ENCODE data around the gene ZNF143. TPM values are rescaled to one million over a fixed set of nuclear protein-coding genes. Genes with fewer than 3 reads are reported as not detected.

The ZNF143 gene
- total and polyA plus RNA-seq, 2 of the 13 experiments (the other 11 are each of a cell fraction or from before 2014, with no cell fraction given), result 22.4 to 35.6 TPM

DNA sequence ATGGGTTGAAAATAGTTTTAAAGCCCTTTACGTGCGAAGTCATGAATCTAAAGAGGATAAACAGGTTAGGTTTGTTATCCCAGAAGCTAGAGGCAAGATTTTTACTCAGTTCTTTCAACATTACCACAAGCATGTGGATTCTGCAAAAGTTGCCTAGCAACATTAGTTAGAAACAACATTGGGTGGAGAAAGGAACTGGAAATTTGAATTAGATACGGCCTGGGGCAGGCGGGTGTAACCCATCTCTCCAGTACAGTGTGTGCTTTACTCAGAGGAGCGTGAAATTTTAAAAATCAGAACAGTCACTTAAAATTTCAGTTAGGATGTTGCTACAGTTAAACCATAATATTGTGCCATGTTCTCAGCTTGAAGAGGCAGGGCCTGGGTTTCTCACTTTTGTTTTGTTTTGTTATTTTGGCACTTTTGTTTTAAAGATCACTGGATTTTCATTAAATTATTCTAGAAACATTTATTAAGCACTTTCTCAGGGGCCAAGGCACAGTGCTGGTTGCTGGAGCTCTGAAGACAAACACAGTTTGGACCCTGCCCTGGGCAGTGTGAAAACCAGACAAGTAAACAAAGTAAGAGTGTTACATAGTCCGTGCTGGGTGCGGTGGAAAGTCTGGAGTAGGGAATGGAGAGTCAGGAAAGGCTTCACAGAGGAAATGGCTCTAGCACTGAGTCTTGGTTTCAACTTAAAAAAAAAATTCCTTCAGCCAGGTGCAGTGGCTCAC is 108.2 kb downstream of the ZNF143 start (continued):
- TF ChIP-seq NBN (conservative IDR thresholded peaks at IDR 0.05) (no peak), MTA1 (CRISPR knock-in tag; IDR thresholded peaks at IDR 0.05; ENCODE audit: borderline replicate concordance) (no peak), ZNF550 (CRISPR knock-in tag; IDR thresholded peaks at IDR 0.05; ENCODE audit: borderline replicate concordance) (no peak), ZNF569 (CRISPR knock-in tag; IDR thresholded peaks at IDR 0.05; ENCODE audit: borderline replicate concordance) (no peak), NFYC (CRISPR knock-in tag; IDR thresholded peaks at IDR 0.05) (no peak), ATF7-NPFF (CRISPR knock-in tag; IDR thresholded peaks at IDR 0.05; ENCODE audit: low read depth) (no peak), ZNF589 (CRISPR knock-in tag; conservative IDR thresholded peaks at IDR 0.05) (no peak), NRL (CRISPR knock-in tag; IDR thresholded peaks at IDR 0.05; ENCODE audit: borderline replicate concordance) (no peak), ISL2 (CRISPR knock-in tag; IDR thresholded peaks at IDR 0.05) (peak; percentile 86), MAFF (IDR thresholded peaks at IDR 0.05; ENCODE audit: low read depth, low read length) (0 out of 2 replicates have a peak, but pooled peaks have one; percentile 2), EZH2 (conservative IDR thresholded peaks at IDR 0.05; ENCODE audit: low read depth, low read length) (no peak), ZNF34 (CRISPR knock-in tag; IDR thresholded peaks at IDR 0.05; ENCODE audit: borderline replicate concordance) (no peak), ZNF598 (CRISPR knock-in tag; IDR thresholded peaks at IDR 0.05; ENCODE audit: borderline replicate concordance) (peak; percentile 51; the same call in 1 of the 2 replicates), ZMYM4 (CRISPR knock-in tag; IDR thresholded peaks at IDR 0.05) (peak; percentile 86), EEA1 (CRISPR knock-in tag; IDR thresholded peaks at IDR 0.05; ENCODE audit: borderline replicate concordance) (no peak)
- TF ChIP-seq, protein P1, sequence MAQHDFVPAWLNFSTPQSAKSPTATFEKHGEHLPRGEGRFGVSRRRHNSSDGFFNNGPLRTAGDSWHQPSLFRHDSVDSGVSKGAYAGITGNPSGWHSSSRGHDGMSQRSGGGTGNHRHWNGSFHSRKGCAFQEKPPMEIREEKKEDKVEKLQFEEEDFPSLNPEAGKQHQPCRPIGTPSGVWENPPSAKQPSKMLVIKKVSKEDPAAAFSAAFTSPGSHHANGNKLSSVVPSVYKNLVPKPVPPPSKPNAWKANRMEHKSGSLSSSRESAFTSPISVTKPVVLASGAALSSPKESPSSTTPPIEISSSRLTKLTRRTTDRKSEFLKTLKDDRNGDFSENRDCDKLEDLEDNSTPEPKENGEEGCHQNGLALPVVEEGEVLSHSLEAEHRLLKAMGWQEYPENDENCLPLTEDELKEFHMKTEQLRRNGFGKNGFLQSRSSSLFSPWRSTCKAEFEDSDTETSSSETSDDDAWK (CRISPR knock-in tag; IDR thresholded peaks at IDR 0.05), result no peak
- TF ChIP-seq, protein P2, sequence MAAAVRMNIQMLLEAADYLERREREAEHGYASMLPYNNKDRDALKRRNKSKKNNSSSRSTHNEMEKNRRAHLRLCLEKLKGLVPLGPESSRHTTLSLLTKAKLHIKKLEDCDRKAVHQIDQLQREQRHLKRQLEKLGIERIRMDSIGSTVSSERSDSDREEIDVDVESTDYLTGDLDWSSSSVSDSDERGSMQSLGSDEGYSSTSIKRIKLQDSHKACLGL (CRISPR knock-in tag; IDR thresholded peaks at IDR 0.05), result no peak
- TF ChIP-seq, protein P3, sequence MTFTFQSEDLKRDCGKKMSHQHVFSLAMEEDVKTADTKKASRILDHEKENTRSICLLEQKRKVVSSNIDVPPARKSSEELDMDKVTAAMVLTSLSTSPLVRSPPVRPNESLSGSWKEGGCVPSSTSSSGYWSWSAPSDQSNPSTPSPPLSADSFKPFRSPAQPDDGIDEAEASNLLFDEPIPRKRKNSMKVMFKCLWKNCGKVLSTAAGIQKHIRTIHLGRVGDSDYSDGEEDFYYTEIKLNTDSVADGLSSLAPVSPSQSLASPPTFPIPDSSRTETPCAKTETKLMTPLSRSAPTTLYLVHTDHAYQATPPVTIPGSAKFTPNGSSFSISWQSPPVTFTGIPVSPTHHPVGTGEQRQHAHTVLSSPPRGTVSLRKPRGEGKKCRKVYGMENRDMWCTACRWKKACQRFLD (CRISPR knock-in tag; IDR thresholded peaks at IDR 0.05; ENCODE audit: borderline replicate concordance), result 0 out of 2 replicates have a peak, but pooled peaks have one; percentile 37
- TF ChIP-seq, protein P4, sequence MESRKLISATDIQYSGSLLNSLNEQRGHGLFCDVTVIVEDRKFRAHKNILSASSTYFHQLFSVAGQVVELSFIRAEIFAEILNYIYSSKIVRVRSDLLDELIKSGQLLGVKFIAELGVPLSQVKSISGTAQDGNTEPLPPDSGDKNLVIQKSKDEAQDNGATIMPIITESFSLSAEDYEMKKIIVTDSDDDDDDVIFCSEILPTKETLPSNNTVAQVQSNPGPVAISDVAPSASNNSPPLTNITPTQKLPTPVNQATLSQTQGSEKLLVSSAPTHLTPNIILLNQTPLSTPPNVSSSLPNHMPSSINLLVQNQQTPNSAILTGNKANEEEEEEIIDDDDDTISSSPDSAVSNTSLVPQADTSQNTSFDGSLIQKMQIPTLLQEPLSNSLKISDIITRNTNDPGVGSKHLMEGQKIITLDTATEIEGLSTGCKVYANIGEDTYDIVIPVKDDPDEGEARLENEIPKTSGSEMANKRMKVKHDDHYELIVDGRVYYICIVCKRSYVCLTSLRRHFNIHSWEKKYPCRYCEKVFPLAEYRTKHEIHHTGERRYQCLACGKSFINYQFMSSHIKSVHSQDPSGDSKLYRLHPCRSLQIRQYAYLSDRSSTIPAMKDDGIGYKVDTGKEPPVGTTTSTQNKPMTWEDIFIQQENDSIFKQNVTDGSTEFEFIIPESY (CRISPR knock-in tag; IDR thresholded peaks at IDR 0.05), result peak; percentile 60; the same call in 1 of the 2 replicates
- TF ChIP-seq, protein P5, sequence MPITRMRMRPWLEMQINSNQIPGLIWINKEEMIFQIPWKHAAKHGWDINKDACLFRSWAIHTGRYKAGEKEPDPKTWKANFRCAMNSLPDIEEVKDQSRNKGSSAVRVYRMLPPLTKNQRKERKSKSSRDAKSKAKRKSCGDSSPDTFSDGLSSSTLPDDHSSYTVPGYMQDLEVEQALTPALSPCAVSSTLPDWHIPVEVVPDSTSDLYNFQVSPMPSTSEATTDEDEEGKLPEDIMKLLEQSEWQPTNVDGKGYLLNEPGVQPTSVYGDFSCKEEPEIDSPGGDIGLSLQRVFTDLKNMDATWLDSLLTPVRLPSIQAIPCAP (CRISPR knock-in tag; IDR thresholded peaks at IDR 0.05; ENCODE audit: low read depth), result no peak
- TF ChIP-seq, protein P6, sequence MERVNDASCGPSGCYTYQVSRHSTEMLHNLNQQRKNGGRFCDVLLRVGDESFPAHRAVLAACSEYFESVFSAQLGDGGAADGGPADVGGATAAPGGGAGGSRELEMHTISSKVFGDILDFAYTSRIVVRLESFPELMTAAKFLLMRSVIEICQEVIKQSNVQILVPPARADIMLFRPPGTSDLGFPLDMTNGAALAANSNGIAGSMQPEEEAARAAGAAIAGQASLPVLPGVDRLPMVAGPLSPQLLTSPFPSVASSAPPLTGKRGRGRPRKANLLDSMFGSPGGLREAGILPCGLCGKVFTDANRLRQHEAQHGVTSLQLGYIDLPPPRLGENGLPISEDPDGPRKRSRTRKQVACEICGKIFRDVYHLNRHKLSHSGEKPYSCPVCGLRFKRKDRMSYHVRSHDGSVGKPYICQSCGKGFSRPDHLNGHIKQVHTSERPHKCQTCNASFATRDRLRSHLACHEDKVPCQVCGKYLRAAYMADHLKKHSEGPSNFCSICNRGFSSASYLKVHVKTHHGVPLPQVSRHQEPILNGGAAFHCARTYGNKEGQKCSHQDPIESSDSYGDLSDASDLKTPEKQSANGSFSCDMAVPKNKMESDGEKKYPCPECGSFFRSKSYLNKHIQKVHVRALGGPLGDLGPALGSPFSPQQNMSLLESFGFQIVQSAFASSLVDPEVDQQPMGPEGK (CRISPR knock-in tag; IDR thresholded peaks at IDR 0.05), result peak; percentile 41; the same call in 1 of the 2 replicates
